ENCODE measurements around the gene NAV2. TPM values are rescaled to one million over a fixed set of nuclear protein-coding genes. Genes with fewer than 3 reads are reported as not detected.

NAV2 gene
- total and polyA plus RNA-seq, 2 donors from 2014 or later: 5.9 to 37.7 TPM

- Histone ChIP-seq H3K27me3 (ENCODE audit: control insufficient read depth, insufficient read depth, low read length) (no peaks in the 10 kb centered on the region), H3K9me3 (ENCODE audit: control insufficient read depth in 2 of 3, insufficient read depth in 1 of 3, low read length in 3 of 3) (no peaks in the 10 kb centered on the region), H3K27ac (ENCODE audit: low read depth in 2 of 2, low read length in 2 of 2) (peak overlapping the region in 1 of 2 donors; percentile 15), H3K4me3 (ENCODE audit: low read length in 3 of 3) (peak overlapping the region in 1 of 3 donors; percentile 38), H3K9ac (ENCODE audit: low read length in 3 of 3) (peak overlapping the region in 1 of 3 donors; percentile 42), H3K36me3 (ENCODE audit: control insufficient read depth in 2 of 3, insufficient read depth in 3 of 3, low read length in 3 of 3) (no peaks in the 10 kb centered on the region), H3K4me1 (ENCODE audit: control insufficient read depth in 2 of 3, insufficient read depth in 2 of 3, low read depth in 1 of 3, low read length in 3 of 3) (peaks cover 8 to 23% (median 12%) of the 10 kb centered on the region in 3 donors)
- intact Hi-C loops (cut with DNase I): no loop called here
- FAIRE-seq (no peak), DNase-seq (peak in 2 of 5 donors; percentile 66 to 69)
- TF ChIP-seq, protein P1, sequence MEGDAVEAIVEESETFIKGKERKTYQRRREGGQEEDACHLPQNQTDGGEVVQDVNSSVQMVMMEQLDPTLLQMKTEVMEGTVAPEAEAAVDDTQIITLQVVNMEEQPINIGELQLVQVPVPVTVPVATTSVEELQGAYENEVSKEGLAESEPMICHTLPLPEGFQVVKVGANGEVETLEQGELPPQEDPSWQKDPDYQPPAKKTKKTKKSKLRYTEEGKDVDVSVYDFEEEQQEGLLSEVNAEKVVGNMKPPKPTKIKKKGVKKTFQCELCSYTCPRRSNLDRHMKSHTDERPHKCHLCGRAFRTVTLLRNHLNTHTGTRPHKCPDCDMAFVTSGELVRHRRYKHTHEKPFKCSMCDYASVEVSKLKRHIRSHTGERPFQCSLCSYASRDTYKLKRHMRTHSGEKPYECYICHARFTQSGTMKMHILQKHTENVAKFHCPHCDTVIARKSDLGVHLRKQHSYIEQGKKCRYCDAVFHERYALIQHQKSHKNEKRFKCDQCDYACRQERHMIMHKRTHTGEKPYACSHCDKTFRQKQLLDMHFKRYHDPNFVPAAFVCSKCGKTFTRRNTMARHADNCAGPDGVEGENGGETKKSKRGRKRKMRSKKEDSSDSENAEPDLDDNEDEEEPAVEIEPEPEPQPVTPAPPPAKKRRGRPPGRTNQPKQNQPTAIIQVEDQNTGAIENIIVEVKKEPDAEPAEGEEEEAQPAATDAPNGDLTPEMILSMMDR (IDR thresholded peaks at IDR 0.05; ENCODE audit: borderline replicate concordance, extremely low read depth, insufficient read depth): no peak
Observed at GRCh38 chr11:20031155-20032001, 318.7 kb downstream of the NAV2 start.

DNA sequence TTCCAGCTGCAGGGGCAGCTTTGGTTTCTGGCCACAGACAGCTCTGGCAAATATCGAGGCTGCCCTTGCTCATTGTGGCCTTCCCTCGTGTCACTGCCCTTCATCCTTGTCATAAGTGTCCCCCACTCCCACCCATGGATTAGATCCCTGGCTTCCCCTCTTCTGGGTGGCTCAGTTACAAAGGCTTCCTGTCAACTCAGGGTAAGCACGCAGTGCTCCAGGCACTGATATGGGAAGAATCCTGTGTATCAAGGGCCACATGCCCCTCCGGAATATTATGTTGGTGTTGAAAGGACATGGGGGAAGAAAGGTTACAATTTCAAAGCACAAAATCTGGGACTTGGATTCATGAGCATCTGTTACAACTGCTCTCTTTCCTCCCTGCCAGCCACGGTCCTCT lies 319.5 kb downstream of the NAV2 start:
- peak overlapping the region in 1 of 3 donors; percentile 42 for H3K9ac ChIP-seq (ENCODE audit: low read length in 3 of 3)
- no peaks in the 10 kb centered on the region for H3K36me3 ChIP-seq (ENCODE audit: control insufficient read depth in 2 of 3, insufficient read depth in 3 of 3, low read length in 3 of 3)
- no peaks in the 10 kb centered on the region for H3K9me3 ChIP-seq (ENCODE audit: control insufficient read depth in 2 of 3, insufficient read depth in 1 of 3, low read length in 3 of 3)
- TF ChIP-seq, protein P1 (IDR thresholded peaks at IDR 0.05; ENCODE audit: borderline replicate concordance, extremely low read depth, insufficient read depth): no peak
- H3K4me3 ChIP-seq (ENCODE audit: low read length in 3 of 3): no peak overlapping the region
- peaks cover 8 to 19% (median 9%) of the 10 kb centered on the region in 3 donors for H3K4me1 ChIP-seq (ENCODE audit: control insufficient read depth in 2 of 3, insufficient read depth in 2 of 3, low read depth in 1 of 3, low read length in 3 of 3)
- intact Hi-C loops (cut with DNase I): no loop called here
- H3K27ac ChIP-seq (ENCODE audit: low read depth in 2 of 2, low read length in 2 of 2): no peak overlapping the region
- no peak for DNase-seq
- no peak for FAIRE-seq
- no peaks in the 10 kb centered on the region for H3K27me3 ChIP-seq (ENCODE audit: control insufficient read depth, insufficient read depth, low read length)

DNA sequence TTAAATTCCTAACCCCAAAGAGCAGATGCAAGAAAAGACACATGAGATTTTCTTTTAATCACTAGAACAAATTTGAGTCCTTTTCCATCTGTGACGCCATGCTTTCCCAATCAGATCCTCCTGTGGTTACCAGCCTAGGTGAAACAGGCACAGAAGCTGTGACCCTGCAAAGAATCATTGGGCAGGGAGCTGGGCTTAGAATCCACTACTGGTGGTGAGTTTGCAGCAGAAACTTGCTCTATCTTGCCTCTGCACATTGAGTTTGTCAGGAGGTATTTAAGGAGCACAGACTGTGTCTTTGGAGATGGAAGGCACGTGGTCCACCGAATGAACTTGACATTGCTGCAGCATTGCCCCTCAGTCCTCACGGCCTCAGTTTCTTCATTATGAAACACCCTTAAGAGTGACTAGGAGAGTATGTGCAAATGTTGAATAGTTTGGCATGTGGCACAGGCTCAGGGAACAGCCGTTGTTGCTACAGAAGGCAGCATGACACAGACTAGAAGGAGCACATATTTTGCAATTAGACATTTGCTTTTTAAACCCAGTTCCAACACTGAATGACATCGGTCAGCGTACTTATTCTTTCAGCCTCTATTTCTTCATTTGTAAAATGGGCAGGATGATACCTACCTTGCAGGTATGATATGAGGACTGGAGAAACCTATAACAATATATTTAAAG lies 320.1 kb downstream of the NAV2 start:
- DNase-seq (no peak), FAIRE-seq (no peak)
- Histone ChIP-seq H3K36me3 (ENCODE audit: control insufficient read depth in 2 of 3, insufficient read depth in 3 of 3, low read length in 3 of 3) (no peaks in the 10 kb centered on the region), H3K27me3 (ENCODE audit: control insufficient read depth, insufficient read depth, low read length) (no peaks in the 10 kb centered on the region), H3K9me3 (ENCODE audit: control insufficient read depth in 2 of 3, insufficient read depth in 1 of 3, low read length in 3 of 3) (no peaks in the 10 kb centered on the region), H3K9ac (ENCODE audit: low read length in 3 of 3) (no peak overlapping the region), H3K4me1 (ENCODE audit: control insufficient read depth in 2 of 3, insufficient read depth in 2 of 3, low read depth in 1 of 3, low read length in 3 of 3) (peaks cover 6 to 19% (median 9%) of the 10 kb centered on the region in 3 donors), H3K27ac (ENCODE audit: low read depth in 2 of 2, low read length in 2 of 2) (no peak overlapping the region), H3K4me3 (ENCODE audit: low read length in 3 of 3) (no peak overlapping the region)
- TF ChIP-seq, protein P1 (IDR thresholded peaks at IDR 0.05; ENCODE audit: borderline replicate concordance, extremely low read depth, insufficient read depth): no peak
- intact Hi-C loops (cut with DNase I): no loop called here

Measured in kidney (tissue), 14 donors.